Measurements from ENCODE around the gene DLG4. TPM values are rescaled to one million over a fixed set of nuclear protein-coding genes. Genes with fewer than 3 reads are reported as not detected.

DLG4 gene
- total and polyA plus RNA-seq, 2 donors (not counting 3 experiments of a cell fraction or from before 2014, with no cell fraction given) = 14.9 to 34.6 TPM

GRCh38 chr17:7179317-7180254 is 40.0 kb downstream of the DLG4 start, which contains the start of gene ASGR1:
TSS of gene ASGR1 (minus strand) at chr17:7179370. CDS start at chr17:7178563, 807 bp downstream.
- DNase-seq (ENCODE audit: low read depth, low spot score) (no peak), FAIRE-seq (no peak)
- TF ChIP-seq POLR2AphosphoS5 (IDR thresholded peaks at IDR 0.05; ENCODE audit: insufficient read depth, low read depth, low read length) (no peak), FOS (IDR thresholded peaks at IDR 0.05; ENCODE audit: borderline replicate concordance, insufficient read depth, low read length) (no peak), CTCF (IDR thresholded peaks at IDR 0.05; ENCODE audit: extremely low read depth in 1 of 2, insufficient read depth in 1 of 2, low read depth in 1 of 2, low read length in 2 of 2) (no peak)
- peak within 1 kb of the TSS in 2 of 3 experiments; percentile 46 to 66 for H3K4me3 ChIP-seq (replicated peaks in 1 of 3; ENCODE audit: insufficient read depth in 1 of 3, low read depth in 1 of 3, low read length in 3 of 3)
- H4K20me1 ChIP-seq (replicated peaks; ENCODE audit: control insufficient read depth, extremely low read depth, insufficient read depth, low read length) = no peaks in the 10 kb centered on the region
- peak within 1 kb of the TSS; percentile 91 for H2AFZ ChIP-seq (ENCODE audit: low read depth, low read length)
- no peak within 1 kb of the TSS for H3K27ac ChIP-seq (ENCODE audit: insufficient read depth, low read depth, low read length)
- H3K9me1 ChIP-seq (replicated peaks; ENCODE audit: control insufficient read depth, extremely low read depth, insufficient read depth, low read length) = no peaks in the 10 kb centered on the region
- dilution Hi-C loops (cut with MboI; ENCODE audit: extremely low pct_ligation_motif_present, low sequenced_read_pairs) = no loop called here
- H3K79me2 ChIP-seq (ENCODE audit: control insufficient read depth, insufficient read depth, low read length) = no peaks in the 10 kb centered on the region
- peak within 1 kb of the TSS; percentile 79 for H3K9ac ChIP-seq (replicated peaks; ENCODE audit: extremely low read depth, insufficient read depth, low read length)
- H3K4me2 ChIP-seq (ENCODE audit: insufficient read depth, low read length) = peak within 1 kb of the TSS; percentile 88
- ChIA-PET POLR2A (no interaction called here), CTCF (interaction anchor here (4.2 to 4.3 kb wide), 2 partner anchors 126 to 134 kb away, joined by 48 to 91 read pairs; partner anchors contain the start of gene SLC16A11)
- no peaks in the 10 kb centered on the region for H3K27me3 ChIP-seq (ENCODE audit: control insufficient read depth in 2 of 2, insufficient read depth in 2 of 2, low read length in 2 of 2)
- H3K9me3 ChIP-seq (replicated peaks; ENCODE audit: control insufficient read depth, insufficient read depth, low read length) = no peaks in the 10 kb centered on the region
- intact Hi-C loops (cut with micrococcal nuclease) = no loop called here
- peaks cover 15% of the 10 kb centered on the region for H3K4me1 ChIP-seq (ENCODE audit: control insufficient read depth, extremely low read depth, insufficient read depth, low read length)
- BruUV-seq (replicated peaks) = no TSS peak
- H3K36me3 ChIP-seq (ENCODE audit: control insufficient read depth in 2 of 2, extremely low read depth in 1 of 2, insufficient read depth in 2 of 2, low read length in 2 of 2) = no peaks in the 10 kb centered on the region

Data from endothelial cell of umbilical vein (primary cell).